Liver (tissue), 3 donors: Measurements from ENCODE around the gene GPR137C.

Experiments used
- ATF3 ChIP-seq: IDR thresholded peaks from 2 replicates; pipeline ENCODE4 v1.6.1; 2016; ENCODE audit warnings: antibody characterized with exemption
- CTCF ChIP-seq: fragments of 150-350 bp; IDR thresholded peaks from 2 replicates; pipeline ENCODE4 v1.5.1; 2017; ENCODE audit warnings: improper control_type of control experiment, low read depth, low read length; ENCODE audit not compliant: missing input control
- JUND ChIP-seq, 2 donors: IDR thresholded peaks; 2 replicates each; pipeline ENCODE4 v1.6.1; 2016; ENCODE audit warnings: antibody characterized with exemption in 2 of 2
- MAX ChIP-seq: IDR thresholded peaks from 2 replicates; pipeline ENCODE4 v1.6.1; 2016; ENCODE audit warnings: antibody characterized with exemption
- REST ChIP-seq: IDR thresholded peaks from 2 replicates; pipeline ENCODE4 v1.6.1; 2016; ENCODE audit warnings: antibody characterized with exemption, mild to moderate bottlenecking
- donor health status: healthy.
- donor health status: healthy.

DNA sequence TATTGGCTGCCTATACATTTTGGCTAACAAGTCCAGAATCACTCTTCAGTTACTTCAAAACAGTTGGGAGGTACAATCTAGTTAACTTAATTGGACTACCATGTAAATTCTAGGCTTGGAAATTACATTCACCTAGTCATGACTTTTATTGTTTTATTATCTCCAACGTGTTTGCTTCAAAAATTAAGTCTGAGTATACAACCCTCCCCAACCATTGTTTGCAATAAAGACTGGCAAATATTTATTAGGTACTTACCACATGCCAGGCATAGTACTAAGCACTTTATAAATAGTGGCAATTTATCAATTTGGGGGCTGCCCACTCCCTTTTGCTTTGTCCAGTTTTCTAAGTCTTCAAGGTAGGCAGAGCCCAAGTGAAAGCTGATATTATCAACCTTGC, 30.6 kb upstream of the GPR137C start:
- TF ChIP-seq CTCF (no peak), JUND (IDR thresholded peaks at IDR 0.05) (no peak), ATF3 (no peak), REST (no peak), MAX (no peak)
